ENCODE data around the gene TRMT61A. TPM values are rescaled to one million over a fixed set of nuclear protein-coding genes. Genes with fewer than 3 reads are reported as not detected.

TRMT61A gene
- total and polyA plus RNA-seq, 9 of the 15 experiments (the other 6 are each of a cell fraction or from before 2014, with no cell fraction given), result 0.10 to 24.8 (median 5.1) TPM

GRCh38 chr14:103528587-103529382, at the start of gene TRMT61A (continued):
- TF ChIP-seq ZNF740 (CRISPR knock-in tag; IDR thresholded peaks at IDR 0.05), result no peak
- peak in 1 of 2 experiments; percentile 68; a peak in 1 of 4 replicates for TF ChIP-seq ZNF740 (tag; IDR thresholded peaks at IDR 0.05)
- TF ChIP-seq, protein P1, sequence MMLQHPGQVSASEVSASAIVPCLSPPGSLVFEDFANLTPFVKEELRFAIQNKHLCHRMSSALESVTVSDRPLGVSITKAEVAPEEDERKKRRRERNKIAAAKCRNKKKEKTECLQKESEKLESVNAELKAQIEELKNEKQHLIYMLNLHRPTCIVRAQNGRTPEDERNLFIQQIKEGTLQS (IDR thresholded peaks at IDR 0.05), result no peak
- TF ChIP-seq, protein P1 (CRISPR knock-in tag; conservative IDR thresholded peaks at IDR 0.05), result no peak
- peak; percentile 53 to 87 for TF ChIP-seq FOXA3 (CRISPR knock-in tag; conservative IDR thresholded peaks at IDR 0.05 in 1 of 2, IDR thresholded peaks at IDR 0.05 in 1 of 2)
- TF ChIP-seq SAP30 (IDR thresholded peaks at IDR 0.05; ENCODE audit: borderline replicate concordance, insufficient read depth, low read depth, low read length, poor library complexity, severe bottlenecking), result peak; percentile 99
- no peak; the same call in 1 of the 2 replicates for TF ChIP-seq JUND (IDR thresholded peaks at IDR 0.05; ENCODE audit: borderline replicate concordance, low read depth, low read length)
- no peak for TF ChIP-seq JUND (tag; IDR thresholded peaks at IDR 0.05; ENCODE audit: borderline replicate concordance, low read depth, low read length)
- TF ChIP-seq DIDO1 (tag; IDR thresholded peaks at IDR 0.05; ENCODE audit: low read depth), result no peak
- no peak for TF ChIP-seq MEIS2 (IDR thresholded peaks at IDR 0.05; ENCODE audit: partially characterized antibody)
- no peak for TF ChIP-seq KLF1 (tag; IDR thresholded peaks at IDR 0.05)
- 0 out of 2 replicates have a peak, but pooled peaks have one; percentile 19 for TF ChIP-seq REST (IDR thresholded peaks at IDR 0.05; ENCODE audit: borderline replicate concordance)
- no peak for TF ChIP-seq REST (CRISPR knock-in tag; IDR thresholded peaks at IDR 0.05; ENCODE audit: low read depth)
- TF ChIP-seq HNRNPK (IDR thresholded peaks at IDR 0.05; ENCODE audit: low read depth, low read length, poor library complexity, severe bottlenecking), result peak; percentile 66

Measured in K562 (cell line).